ENCODE results near the gene C9orf50.

- TF ChIP-seq POLR2A (IDR thresholded peaks at IDR 0.05; ENCODE audit: extremely low read depth, insufficient read length), result no peak
- TF ChIP-seq, protein P1, sequence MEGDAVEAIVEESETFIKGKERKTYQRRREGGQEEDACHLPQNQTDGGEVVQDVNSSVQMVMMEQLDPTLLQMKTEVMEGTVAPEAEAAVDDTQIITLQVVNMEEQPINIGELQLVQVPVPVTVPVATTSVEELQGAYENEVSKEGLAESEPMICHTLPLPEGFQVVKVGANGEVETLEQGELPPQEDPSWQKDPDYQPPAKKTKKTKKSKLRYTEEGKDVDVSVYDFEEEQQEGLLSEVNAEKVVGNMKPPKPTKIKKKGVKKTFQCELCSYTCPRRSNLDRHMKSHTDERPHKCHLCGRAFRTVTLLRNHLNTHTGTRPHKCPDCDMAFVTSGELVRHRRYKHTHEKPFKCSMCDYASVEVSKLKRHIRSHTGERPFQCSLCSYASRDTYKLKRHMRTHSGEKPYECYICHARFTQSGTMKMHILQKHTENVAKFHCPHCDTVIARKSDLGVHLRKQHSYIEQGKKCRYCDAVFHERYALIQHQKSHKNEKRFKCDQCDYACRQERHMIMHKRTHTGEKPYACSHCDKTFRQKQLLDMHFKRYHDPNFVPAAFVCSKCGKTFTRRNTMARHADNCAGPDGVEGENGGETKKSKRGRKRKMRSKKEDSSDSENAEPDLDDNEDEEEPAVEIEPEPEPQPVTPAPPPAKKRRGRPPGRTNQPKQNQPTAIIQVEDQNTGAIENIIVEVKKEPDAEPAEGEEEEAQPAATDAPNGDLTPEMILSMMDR (IDR thresholded peaks at IDR 0.05; ENCODE audit: low read depth, low read length), result no peak
Measured at GRCh38 chr9:129601082-129601674, 19.7 kb downstream of the C9orf50 start.

Data from NB4 (cell line).